Muscle of back (tissue), 11 donors: ENCODE measurements around the gene NSMF. TPM values are rescaled to one million over a fixed set of nuclear protein-coding genes. Genes with fewer than 3 reads are reported as not detected.
"Not testable (repeated sequence)": the region's sequence is repeated elsewhere in the genome, so short reads cannot be mapped to it uniquely, and the experiment has no call there.

Experiments used
- DNase-seq, 3 donors: peaks; one replicate each; pipeline versions ENCODE4 v3.0.0 to v3.0.0-alpha.2; 2013
- polyA plus RNA-seq, 10 donors: library from polyadenylated mRNA; unstranded; fragments of 120-200 nt; gene quantifications; one replicate each; pipeline ENCODE4 v1.2.1, GENCODE V29; 2013; ENCODE audit not compliant: insufficient read length in 10 of 10

The NSMF gene
- polyA plus RNA-seq, 10 donors = 17.1 to 30.9 (median 20.2) TPM

DNA sequence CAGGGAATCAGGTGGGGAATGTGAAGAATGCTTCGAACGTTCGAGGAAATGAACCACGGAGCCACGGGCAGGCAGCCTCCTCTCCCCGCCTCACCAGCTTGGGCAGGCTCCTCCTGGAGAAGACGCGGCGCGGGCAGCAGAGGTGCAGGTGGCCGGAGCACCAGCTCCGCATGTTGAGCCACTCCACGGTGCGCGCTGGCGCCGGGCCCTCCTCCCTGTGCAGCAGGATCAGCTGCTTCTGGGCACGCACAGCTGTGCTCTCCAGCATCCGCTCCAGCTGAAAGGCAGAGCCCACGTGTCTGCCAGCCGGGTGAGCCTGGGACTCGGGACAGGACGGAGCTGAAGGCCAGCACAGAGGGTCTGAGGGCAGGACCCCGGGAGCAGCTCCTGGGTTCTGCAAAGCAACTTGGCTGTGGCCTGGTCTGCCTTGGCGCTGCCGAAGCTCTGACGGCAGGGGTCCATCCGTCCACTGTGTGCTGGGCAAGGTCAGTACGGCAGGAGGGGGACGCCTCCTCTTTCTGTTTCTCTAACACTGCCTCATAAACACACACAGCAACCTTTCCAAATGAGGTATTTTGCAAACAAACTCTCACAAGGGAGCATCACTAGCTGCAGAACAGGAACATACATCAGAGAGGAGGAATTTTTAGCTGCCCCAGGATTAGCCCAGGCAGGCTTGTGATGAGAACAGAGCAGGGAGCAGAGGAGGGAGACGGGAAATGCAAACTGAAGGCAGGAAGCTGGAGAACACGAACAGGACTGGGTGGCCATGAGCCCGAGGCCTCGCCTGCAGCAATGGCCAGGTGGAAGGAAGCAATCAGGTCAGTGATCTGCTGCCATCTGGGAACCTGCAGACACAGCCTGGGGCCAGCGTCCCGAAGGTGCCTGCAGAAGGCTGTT, 20.1 kb upstream of the NSMF start:
- DNase-seq = peak in 2 of 3 donors; percentile 25 to 73

- no peak for DNase-seq
These were observed 19.5 kb upstream of the NSMF start for GRCh38 chr9:137478613-137478961.

DNA sequence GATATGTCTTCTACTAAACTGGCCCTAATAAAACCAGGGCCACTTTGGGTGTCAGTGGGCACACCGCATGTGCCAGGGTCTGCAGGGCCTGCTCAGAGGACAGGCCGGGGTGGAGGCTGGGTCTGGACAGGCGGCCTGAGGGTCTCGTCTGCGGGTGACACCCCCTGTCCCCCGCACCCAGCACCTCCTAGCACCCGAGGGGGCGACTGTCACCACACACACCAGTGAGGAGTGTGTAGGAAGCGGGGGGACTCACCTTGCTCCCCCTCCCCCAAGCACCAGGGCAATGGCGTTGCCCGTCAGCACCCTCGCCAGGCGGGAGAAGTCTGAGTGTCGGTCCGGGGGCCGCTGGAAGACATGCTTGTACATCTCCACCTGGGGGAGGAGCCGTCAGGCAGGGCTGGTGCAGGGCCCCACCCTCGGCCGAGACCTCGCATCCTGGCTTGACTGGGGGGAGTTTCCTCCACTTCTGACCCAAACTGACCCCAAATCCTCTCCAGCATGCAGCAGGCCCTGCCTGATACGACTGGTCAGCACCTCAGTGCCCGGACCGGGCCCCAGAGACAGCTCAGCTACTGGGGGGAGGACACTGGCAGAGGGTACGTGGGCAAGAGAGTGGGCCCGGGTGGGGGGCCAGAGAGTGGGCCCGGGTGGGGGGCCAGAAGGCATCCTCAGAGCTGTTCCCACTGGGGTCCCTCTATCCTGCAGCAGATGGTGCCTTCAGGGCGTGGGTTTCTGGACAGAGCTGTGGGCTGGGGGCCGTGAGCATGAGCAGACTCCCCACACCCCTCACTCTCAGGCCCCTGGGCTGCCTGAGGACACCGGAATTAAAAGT, 18.9 kb upstream of the NSMF start:
- DNase-seq = no peak

- DNase-seq = no peak
These were observed 17.7 kb upstream of the NSMF start for GRCh38 chr9:137476856-137477255.

GRCh38 chr9:137475666-137476065, 16.5 kb upstream of the NSMF start:
- DNase-seq = no peak

GRCh38 chr9:137474271-137474670, 15.1 kb upstream of the NSMF start:
- DNase-seq = no peak

GRCh38 chr9:137470785-137471184, 11.7 kb upstream of the NSMF start:
- DNase-seq = no peak

- no peak for DNase-seq
These were observed 8.8 kb upstream of the NSMF start for GRCh38 chr9:137467896-137468295.

DNA sequence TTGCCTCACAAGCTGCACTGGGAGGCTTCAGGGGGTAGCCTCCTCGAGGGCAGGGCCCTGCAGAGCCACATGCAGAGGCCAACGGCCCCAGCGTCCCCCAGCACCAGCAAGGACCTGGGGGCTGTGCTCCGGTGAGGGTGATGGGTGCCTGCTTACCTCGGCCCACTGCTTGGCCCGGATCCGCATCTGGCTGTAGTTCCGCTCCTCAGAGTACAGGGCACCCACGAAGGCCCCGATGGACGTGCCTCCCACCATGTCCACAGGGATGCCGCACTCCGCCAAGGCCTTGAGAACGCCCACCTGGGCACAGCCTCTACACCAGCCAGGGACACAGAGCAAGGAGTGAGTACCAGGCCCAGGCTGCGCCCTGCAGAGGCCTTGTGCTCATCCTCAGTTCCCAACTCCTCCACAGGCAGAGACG, 8.0 kb upstream of the NSMF start:
- DNase-seq = no peak

DNA sequence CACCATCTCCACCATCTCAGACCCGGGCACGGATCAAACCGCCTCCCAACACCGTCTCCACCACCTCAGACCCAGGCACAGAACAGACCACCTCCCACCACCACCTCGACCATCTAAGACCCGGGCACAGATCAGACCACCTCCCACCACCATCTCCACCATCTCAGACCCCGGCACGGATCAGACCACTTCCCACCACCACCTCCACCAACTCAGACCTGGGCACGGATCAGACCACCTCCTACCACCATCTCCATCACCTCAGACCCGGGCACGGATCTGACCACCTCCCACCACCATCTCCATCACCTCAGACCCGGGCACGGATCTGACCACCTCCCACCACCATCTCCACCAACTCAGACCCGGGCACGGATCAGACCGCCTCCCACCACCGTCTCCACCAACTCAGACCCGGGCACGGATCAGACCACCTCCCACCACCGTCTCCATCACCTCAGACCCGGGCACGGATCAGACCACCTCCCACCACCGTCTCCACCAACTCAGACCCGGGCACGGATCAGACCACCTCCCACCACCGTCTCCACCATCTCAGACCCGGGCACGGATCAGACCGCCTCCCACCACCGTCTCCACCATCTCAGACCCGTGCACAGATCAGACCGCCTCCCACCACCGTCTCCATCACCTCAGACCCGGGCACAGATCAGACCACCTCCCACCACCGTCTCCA, 7.4 kb upstream of the NSMF start:
- not testable (repeated sequence) for DNase-seq

GRCh38 chr9:137465720-137466388, 6.7 kb upstream of the NSMF start:
- no peak for DNase-seq

GRCh38 chr9:137465000-137465719, 6.0 kb upstream of the NSMF start:
- DNase-seq = no peak

GRCh38 chr9:137464291-137464999, 5.3 kb upstream of the NSMF start:
- no peak for DNase-seq

DNA sequence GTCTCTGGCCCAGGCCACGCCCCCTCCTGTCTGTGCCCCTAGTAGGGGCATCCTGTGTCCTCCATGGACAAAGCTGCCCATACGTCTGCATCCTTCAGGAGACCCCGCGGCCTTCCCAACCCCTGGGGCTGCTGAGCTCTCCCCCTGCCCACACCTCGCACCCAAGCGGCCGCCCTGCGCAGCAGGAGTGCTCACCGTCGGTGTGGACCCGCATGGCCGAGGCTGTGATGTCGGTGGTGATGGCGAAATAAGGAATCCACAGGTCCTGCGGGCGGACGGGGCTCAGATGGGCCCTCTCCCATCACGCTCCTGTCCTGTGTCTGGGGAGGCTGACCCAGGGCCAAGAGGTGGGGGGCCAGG, 4.8 kb upstream of the NSMF start:
- no peak for DNase-seq

- DNase-seq = no peak
These were observed 4.1 kb upstream of the NSMF start for GRCh38 chr9:137462986-137463930.

GRCh38 chr9:137462396-137462985, 3.4 kb upstream of the NSMF start:
- DNase-seq = no peak

DNA sequence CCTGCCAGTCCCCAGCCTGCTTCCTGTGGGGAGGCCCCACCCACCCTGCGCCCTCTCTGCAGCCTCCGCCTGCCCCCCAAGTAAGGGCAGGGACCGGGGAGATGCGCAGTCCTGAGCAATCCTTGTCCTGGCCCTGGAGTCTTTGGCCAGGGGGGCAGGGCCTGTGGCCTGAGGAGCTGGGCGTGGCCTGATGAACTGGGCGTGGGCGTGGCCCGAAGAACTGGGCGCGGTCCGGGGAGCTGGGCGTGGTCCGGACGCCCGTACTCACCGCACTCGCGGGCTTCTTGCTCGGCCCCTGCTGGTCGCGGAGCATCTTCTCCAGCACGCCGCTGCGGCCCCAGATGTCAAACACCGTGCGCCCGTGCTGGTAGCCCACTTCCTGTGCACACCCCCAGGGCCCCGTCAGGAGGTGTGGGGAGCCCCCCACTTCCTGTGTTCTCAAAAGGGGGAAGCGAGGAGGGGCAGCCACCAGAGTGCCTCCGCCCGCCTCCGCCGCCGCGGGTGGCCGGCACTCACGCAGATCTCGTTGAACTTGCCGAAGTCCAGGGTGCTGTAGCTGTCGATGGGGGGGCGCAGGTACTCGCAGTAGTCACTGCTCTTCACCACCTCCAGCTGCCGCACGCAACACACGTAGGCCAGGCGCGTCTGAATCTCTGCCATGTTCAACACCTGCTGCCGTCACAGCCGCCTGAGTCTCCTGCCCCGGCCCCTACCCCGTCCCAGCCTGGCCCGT, 2.7 kb upstream of the NSMF start:
- peak in 1 of 3 donors; percentile 59 for DNase-seq

DNA sequence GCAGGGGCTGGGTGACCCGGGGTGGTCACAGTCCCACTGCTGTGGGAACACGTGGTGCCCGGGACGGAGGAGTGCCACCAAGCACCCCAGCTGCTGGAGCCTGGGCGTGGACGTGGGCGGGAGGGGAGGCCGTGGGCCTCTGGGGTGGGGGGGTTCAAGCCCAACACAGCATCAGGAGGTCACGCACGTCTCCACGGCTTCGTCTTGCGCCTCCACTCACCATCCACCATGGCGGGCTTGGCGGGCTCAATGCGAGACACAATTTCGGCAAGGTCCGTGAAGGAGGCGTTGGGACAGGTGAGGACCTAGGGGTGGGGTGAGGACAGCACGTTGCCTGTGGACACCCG, 2.2 kb upstream of the NSMF start:
- no peak for DNase-seq
